ENCODE results near the gene STRIP1. TPM values are rescaled to one million over a fixed set of nuclear protein-coding genes. Genes with fewer than 3 reads are reported as not detected.

STRIP1 gene
- total and polyA plus RNA-seq, 4 donors: 5.8 to 22.8 (median 13.2) TPM

DNA sequence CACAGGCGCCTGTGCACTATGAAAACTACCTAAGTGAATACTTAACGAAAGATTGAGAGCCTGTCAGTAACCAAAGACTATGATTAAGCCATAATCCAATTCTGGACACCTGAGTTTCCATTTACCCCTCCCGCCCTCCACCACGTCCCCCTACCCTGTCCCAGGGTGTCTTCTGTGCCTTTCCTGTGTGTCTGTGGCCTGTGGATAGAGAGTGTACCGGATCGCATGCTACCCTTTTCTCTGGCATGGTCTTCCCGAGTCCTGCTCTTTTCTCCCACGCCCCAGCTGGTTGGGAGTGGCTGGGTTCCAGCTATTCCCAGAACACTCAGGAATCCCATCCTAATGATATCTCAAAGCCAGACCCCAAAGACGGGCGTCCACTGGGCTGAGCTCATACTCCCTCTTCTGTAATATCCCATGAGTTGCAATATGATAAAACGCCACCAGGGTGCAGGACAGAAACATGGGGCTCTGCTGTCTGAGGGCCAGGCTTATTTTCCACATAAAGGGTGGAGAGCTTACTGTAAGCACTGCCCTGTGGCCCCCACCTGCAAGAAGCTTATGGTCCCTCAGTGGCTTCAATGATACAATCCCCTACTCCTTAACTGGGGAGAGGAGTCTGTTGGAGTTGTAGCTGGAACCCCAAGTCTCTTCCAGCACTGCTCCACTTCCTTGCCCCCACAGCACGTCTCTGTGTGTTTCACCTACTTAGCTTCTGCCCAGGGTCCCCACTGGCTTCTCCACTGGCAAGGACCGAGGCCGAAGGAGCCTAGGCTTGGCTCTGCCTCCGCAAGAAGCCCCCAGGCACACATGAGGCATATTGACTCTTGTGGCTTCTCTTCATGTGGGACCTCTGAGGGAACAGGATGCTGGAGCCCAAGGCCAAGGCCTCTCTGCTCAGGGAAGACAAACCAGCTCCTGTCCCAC, 53.7 kb downstream of the STRIP1 start:
- Histone ChIP-seq H3K4me1 (ENCODE audit: control insufficient read depth in 4 of 4, insufficient read depth in 4 of 4, low read length in 3 of 4) (peaks cover 3 to 29% (median 23%) of the 10 kb centered on the region in 4 donors), H3K36me3 (ENCODE audit: control insufficient read depth in 4 of 4, insufficient read depth in 3 of 4, low read depth in 1 of 4, low read length in 3 of 4) (no peaks in the 10 kb centered on the region), H3K9ac (ENCODE audit: low read depth in 1 of 2, low read length in 2 of 2) (no peak overlapping the region), H3K4me3 (ENCODE audit: low read depth in 1 of 3, low read length in 3 of 3) (no peak overlapping the region), H3K27me3 (ENCODE audit: control insufficient read depth in 4 of 4, insufficient read depth in 4 of 4, low read length in 3 of 4) (peaks cover 0 to 1% (median 0%) of the 10 kb centered on the region in 4 donors), H3K9me3 (ENCODE audit: control insufficient read depth in 4 of 4, low read length in 3 of 4) (no peaks in the 10 kb centered on the region), H3K27ac (ENCODE audit: low read depth in 1 of 2, low read length in 2 of 2) (no peak overlapping the region)
- 46% methylated on average over 15 of the region's 15 CpGs for WGBS
- TF ChIP-seq FOXA2 (IDR thresholded peaks at IDR 0.05): no peak
- TF ChIP-seq, protein P1, sequence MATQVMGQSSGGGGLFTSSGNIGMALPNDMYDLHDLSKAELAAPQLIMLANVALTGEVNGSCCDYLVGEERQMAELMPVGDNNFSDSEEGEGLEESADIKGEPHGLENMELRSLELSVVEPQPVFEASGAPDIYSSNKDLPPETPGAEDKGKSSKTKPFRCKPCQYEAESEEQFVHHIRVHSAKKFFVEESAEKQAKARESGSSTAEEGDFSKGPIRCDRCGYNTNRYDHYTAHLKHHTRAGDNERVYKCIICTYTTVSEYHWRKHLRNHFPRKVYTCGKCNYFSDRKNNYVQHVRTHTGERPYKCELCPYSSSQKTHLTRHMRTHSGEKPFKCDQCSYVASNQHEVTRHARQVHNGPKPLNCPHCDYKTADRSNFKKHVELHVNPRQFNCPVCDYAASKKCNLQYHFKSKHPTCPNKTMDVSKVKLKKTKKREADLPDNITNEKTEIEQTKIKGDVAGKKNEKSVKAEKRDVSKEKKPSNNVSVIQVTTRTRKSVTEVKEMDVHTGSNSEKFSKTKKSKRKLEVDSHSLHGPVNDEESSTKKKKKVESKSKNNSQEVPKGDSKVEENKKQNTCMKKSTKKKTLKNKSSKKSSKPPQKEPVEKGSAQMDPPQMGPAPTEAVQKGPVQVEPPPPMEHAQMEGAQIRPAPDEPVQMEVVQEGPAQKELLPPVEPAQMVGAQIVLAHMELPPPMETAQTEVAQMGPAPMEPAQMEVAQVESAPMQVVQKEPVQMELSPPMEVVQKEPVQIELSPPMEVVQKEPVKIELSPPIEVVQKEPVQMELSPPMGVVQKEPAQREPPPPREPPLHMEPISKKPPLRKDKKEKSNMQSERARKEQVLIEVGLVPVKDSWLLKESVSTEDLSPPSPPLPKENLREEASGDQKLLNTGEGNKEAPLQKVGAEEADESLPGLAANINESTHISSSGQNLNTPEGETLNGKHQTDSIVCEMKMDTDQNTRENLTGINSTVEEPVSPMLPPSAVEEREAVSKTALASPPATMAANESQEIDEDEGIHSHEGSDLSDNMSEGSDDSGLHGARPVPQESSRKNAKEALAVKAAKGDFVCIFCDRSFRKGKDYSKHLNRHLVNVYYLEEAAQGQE (IDR thresholded peaks at IDR 0.05): no peak
- TF ChIP-seq NR2F2 (IDR thresholded peaks at IDR 0.05): no peak
- TF ChIP-seq RAD21 (IDR thresholded peaks at IDR 0.05): peak; percentile 74 to 83
- TF ChIP-seq, protein P2, sequence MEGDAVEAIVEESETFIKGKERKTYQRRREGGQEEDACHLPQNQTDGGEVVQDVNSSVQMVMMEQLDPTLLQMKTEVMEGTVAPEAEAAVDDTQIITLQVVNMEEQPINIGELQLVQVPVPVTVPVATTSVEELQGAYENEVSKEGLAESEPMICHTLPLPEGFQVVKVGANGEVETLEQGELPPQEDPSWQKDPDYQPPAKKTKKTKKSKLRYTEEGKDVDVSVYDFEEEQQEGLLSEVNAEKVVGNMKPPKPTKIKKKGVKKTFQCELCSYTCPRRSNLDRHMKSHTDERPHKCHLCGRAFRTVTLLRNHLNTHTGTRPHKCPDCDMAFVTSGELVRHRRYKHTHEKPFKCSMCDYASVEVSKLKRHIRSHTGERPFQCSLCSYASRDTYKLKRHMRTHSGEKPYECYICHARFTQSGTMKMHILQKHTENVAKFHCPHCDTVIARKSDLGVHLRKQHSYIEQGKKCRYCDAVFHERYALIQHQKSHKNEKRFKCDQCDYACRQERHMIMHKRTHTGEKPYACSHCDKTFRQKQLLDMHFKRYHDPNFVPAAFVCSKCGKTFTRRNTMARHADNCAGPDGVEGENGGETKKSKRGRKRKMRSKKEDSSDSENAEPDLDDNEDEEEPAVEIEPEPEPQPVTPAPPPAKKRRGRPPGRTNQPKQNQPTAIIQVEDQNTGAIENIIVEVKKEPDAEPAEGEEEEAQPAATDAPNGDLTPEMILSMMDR (IDR thresholded peaks at IDR 0.05; ENCODE audit: low read depth, low read length, missing input control): peak; percentile 73
- no peak for TF ChIP-seq GABPA (IDR thresholded peaks at IDR 0.05 in 1 of 2, conservative IDR thresholded peaks at IDR 0.05 in 1 of 2)
- no peak for DNase-seq (ENCODE audit: low spot score)

DNA sequence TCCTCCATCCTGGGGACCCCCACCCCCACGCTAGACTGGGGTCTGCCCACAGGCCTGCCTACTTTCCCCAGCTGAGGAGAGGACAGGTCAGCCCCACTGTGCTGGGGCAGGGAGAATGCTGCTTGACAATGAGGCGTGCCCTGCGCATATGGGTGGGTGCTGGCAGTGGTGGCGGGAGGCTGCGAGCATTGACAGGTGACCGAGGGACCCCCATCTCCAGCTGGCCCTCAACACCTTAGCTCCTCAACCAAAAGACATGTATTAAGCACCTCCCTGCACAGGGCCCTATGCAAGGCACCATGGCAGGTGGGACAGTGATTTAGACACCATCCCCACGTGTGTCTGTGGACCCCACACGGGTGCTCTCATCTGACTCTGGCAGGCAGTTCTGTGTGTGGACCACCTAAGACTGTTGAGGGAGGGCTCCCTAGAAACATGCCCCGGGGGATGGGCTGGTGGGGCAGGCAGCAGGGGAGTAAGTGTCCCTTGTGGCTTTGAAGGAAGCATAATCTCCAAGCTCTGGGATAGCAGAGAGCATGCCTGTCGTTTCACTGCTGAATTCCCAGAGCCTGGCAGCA, 54.4 kb downstream of the STRIP1 start:
- no peaks in the 10 kb centered on the region for H3K27me3 ChIP-seq (ENCODE audit: control insufficient read depth in 4 of 4, insufficient read depth in 4 of 4, low read length in 3 of 4)
- H3K36me3 ChIP-seq (ENCODE audit: control insufficient read depth in 4 of 4, insufficient read depth in 3 of 4, low read depth in 1 of 4, low read length in 3 of 4): no peaks in the 10 kb centered on the region
- TF ChIP-seq RXRA (IDR thresholded peaks at IDR 0.05) (no peak), JUND (IDR thresholded peaks at IDR 0.05) (no peak), FOXA2 (IDR thresholded peaks at IDR 0.05) (no peak), EGR1 (IDR thresholded peaks at IDR 0.05; ENCODE audit: low read depth in 2 of 2) (no peak), HNF4A (conservative IDR thresholded peaks at IDR 0.05) (no peak), SP1 (IDR thresholded peaks at IDR 0.05) (no peak), YY1 (IDR thresholded peaks at IDR 0.05) (no peak)
- TF ChIP-seq, protein P1 (IDR thresholded peaks at IDR 0.05): no peak
- 85% methylated on average over 10 of the region's 10 CpGs for WGBS
- no peaks in the 10 kb centered on the region for H3K9me3 ChIP-seq (ENCODE audit: control insufficient read depth in 4 of 4, low read length in 3 of 4)
- no peak overlapping the region for H3K4me3 ChIP-seq (ENCODE audit: low read depth in 1 of 3, low read length in 3 of 3)
- no peak overlapping the region for H3K9ac ChIP-seq (ENCODE audit: low read depth in 1 of 2, low read length in 2 of 2)
- H3K4me1 ChIP-seq (ENCODE audit: control insufficient read depth in 4 of 4, insufficient read depth in 4 of 4, low read length in 3 of 4): peaks cover 3 to 31% (median 25%) of the 10 kb centered on the region in 4 donors
- no peak overlapping the region for H3K27ac ChIP-seq (ENCODE audit: low read depth in 1 of 2, low read length in 2 of 2)
- no peak for DNase-seq (ENCODE audit: low spot score)
